Esophagus squamous epithelium (tissue), 5 donors: Measurements from ENCODE around the gene BIRC2. TPM values are rescaled to one million over a fixed set of nuclear protein-coding genes. Genes with fewer than 3 reads are reported as not detected.

ENCODE experiments used
- DNase-seq: peaks from one replicate; lab custom pipeline; 2025; lab: John Stamatoyannopoulos, UW
- H3K27ac ChIP-seq, 4 donors: fragments of 200-600 bp; sonication (generic); one replicate each; pipeline ENCODE4 v1.5.1; 2016 to 2019; ENCODE audit warnings: mild to moderate bottlenecking in 1 of 4
- H3K27me3 ChIP-seq, 4 donors: fragments of 200-600 bp; sonication (generic); 1 replicate in 3 of 4; 2 replicates in 1 of 4; pipeline versions ENCODE4 v1.5.1 to v1.6.0; 2017 to 2021; ENCODE audit warnings: antibody characterized with exemption in 1 of 4
- H3K36me3 ChIP-seq, 3 donors: fragments of 200-600 bp; sonication (generic); one replicate each; pipeline ENCODE4 v1.5.1; 2016 to 2019
- H3K4me1 ChIP-seq, 3 donors: fragments of 200-600 bp; sonication (generic); one replicate each; pipeline ENCODE4 v1.5.1; 2017 to 2019
- H3K4me3 ChIP-seq, 4 donors: fragments of 200-600 bp; sonication (generic); 1 replicate in 3 of 4; 2 replicates in 1 of 4; pipeline ENCODE4 v1.5.1; 2016 to 2019; ENCODE audit warnings: mild to moderate bottlenecking in 2 of 4, moderate library complexity in 1 of 4
- H3K9me3 ChIP-seq, 3 donors: fragments of 200-600 bp; sonication (generic); one replicate each; pipeline ENCODE4 v1.5.1; 2016 to 2019
- POLR2A ChIP-seq, 4 donors: fragments of 450-650 bp; IDR thresholded peaks; one replicate each; pipeline ENCODE4 v1.6.1; 2017; ENCODE audit warnings: antibody characterized with exemption in 4 of 4, mild to moderate bottlenecking in 4 of 4, moderate library complexity in 3 of 4
- WGBS, 2 donors: methylation state at CpG; one replicate each; pipeline ENCODE4 v1.1.5; 2018; 5-methylcytosine and 5-hydroxymethylcytosine counted together
- intact Hi-C: fragments of 100-400 bp; cut with DNase I; formaldehyde crosslinking; loops from one replicate; pipeline ENCODE4 v1.15.0; 2022
- total RNA-seq, 4 donors: library from RNA; depleted of rRNA; stranded (reverse); fragments of >200 nt; gene quantifications; one replicate each; pipeline ENCODE4 v1.1.0, GENCODE V29; 2016
- TF ChIP-seq, protein P1 (sequence below), 6 experiments: fragments of 450-650 bp in 4 of 6; fragments of 200-600 bp in 2 of 6; sonication (generic) in 2 of 6; IDR thresholded peaks; one replicate each; pipeline ENCODE4 v1.5.1; 2016 to 2019; ENCODE audit warnings: antibody characterized with exemption in 6 of 6, mild to moderate bottlenecking in 4 of 6, moderate library complexity in 4 of 6
- donor health status: DM: yes; HTN: yes; CAD: no.

BIRC2 gene
- total RNA-seq, 4 donors from 2014 or later = 18.9 to 38.7 (median 26.4) TPM

GRCh38 chr11:102382384-102382783 is 35.4 kb downstream of the BIRC2 start:
- intact Hi-C loops = loop anchor here (10.0 kb wide), 1 partner anchor 112 kb away; no protein-coding TSS in a partner anchor
- H3K9me3 ChIP-seq = no peaks in the 10 kb centered on the region
- WGBS, 2 donors = 87 to 92% methylated on average over 3 of the region's 3 CpGs
- H3K36me3 ChIP-seq = peaks cover 3 to 87% (median 9%) of the 10 kb centered on the region in 3 donors
- no peak overlapping the region for H3K27ac ChIP-seq
- DNase-seq = no peak
- TF ChIP-seq POLR2A (IDR thresholded peaks at IDR 0.05) = no peak
- TF ChIP-seq, protein P1, sequence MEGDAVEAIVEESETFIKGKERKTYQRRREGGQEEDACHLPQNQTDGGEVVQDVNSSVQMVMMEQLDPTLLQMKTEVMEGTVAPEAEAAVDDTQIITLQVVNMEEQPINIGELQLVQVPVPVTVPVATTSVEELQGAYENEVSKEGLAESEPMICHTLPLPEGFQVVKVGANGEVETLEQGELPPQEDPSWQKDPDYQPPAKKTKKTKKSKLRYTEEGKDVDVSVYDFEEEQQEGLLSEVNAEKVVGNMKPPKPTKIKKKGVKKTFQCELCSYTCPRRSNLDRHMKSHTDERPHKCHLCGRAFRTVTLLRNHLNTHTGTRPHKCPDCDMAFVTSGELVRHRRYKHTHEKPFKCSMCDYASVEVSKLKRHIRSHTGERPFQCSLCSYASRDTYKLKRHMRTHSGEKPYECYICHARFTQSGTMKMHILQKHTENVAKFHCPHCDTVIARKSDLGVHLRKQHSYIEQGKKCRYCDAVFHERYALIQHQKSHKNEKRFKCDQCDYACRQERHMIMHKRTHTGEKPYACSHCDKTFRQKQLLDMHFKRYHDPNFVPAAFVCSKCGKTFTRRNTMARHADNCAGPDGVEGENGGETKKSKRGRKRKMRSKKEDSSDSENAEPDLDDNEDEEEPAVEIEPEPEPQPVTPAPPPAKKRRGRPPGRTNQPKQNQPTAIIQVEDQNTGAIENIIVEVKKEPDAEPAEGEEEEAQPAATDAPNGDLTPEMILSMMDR (IDR thresholded peaks at IDR 0.05) = no peak
- no peak overlapping the region for H3K4me3 ChIP-seq
- no peaks in the 10 kb centered on the region for H3K4me1 ChIP-seq
- no peaks in the 10 kb centered on the region for H3K27me3 ChIP-seq

- peaks cover 3 to 82% (median 9%) of the 10 kb centered on the region in 3 donors for H3K36me3 ChIP-seq
- no peak for TF ChIP-seq POLR2A (IDR thresholded peaks at IDR 0.05)
- TF ChIP-seq, protein P1 (IDR thresholded peaks at IDR 0.05) = no peak
- H3K27me3 ChIP-seq = no peaks in the 10 kb centered on the region
- 90 to 91% methylated on average over 3 of the region's 3 CpGs for WGBS, 2 donors
- H3K27ac ChIP-seq = no peak overlapping the region
- H3K4me3 ChIP-seq = no peak overlapping the region
- DNase-seq = no peak
- no peaks in the 10 kb centered on the region for H3K9me3 ChIP-seq
- intact Hi-C loops = loop anchor here (10.0 kb wide), 1 partner anchor 111 kb away; no protein-coding TSS in a partner anchor
- no peaks in the 10 kb centered on the region for H3K4me1 ChIP-seq
Measured at GRCh38 chr11:102383839-102384238, 36.8 kb downstream of the BIRC2 start.

GRCh38 chr11:102384419-102385079 is 37.5 kb downstream of the BIRC2 start:
- DNase-seq = no peak
- intact Hi-C loops = loop anchor here (10.0 kb wide), 1 partner anchor 110 kb away; no protein-coding TSS in a partner anchor
- Histone ChIP-seq H3K9me3 (no peaks in the 10 kb centered on the region), H3K27ac (no peak overlapping the region), H3K4me1 (no peaks in the 10 kb centered on the region), H3K36me3 (peaks cover 0 to 82% (median 9%) of the 10 kb centered on the region in 3 donors), H3K27me3 (no peaks in the 10 kb centered on the region), H3K4me3 (no peak overlapping the region)
- 90 to 93% methylated on average over 9 to 11 of the region's 15 CpGs for WGBS, 2 donors
- TF ChIP-seq, protein P1 (IDR thresholded peaks at IDR 0.05) = no peak
- no peak for TF ChIP-seq POLR2A (IDR thresholded peaks at IDR 0.05)

GRCh38 chr11:102385085-102386007 is 38.3 kb downstream of the BIRC2 start:
- H3K27me3 ChIP-seq = no peaks in the 10 kb centered on the region
- DNase-seq = no peak

More at GRCh38 chr11:102385085-102386007, 38.3 kb downstream of the BIRC2 start:
- peaks cover 0 to 76% (median 9%) of the 10 kb centered on the region in 3 donors for H3K36me3 ChIP-seq
- 73 to 74% methylated on average over 5 of the region's 5 CpGs for WGBS, 2 donors
- H3K9me3 ChIP-seq = no peaks in the 10 kb centered on the region
- H3K4me1 ChIP-seq = no peaks in the 10 kb centered on the region
- TF ChIP-seq, protein P1 (IDR thresholded peaks at IDR 0.05) = no peak
- no peak for TF ChIP-seq POLR2A (IDR thresholded peaks at IDR 0.05)
- no peak overlapping the region for H3K4me3 ChIP-seq
- intact Hi-C loops = loop anchor here (10.0 kb wide), 1 partner anchor 109 kb away; no protein-coding TSS in a partner anchor
- H3K27ac ChIP-seq = no peak overlapping the region
